NCI-H2029 treated with DMSO at 0.1 percent for 48 hours (cell line): ENCODE measurements around the gene ZNF320.
A peak's percentile ranks its signal among the peaks of the same experiment; 100 is the strongest.
"Not testable (repeated sequence)": the region's sequence is repeated elsewhere in the genome, so short reads cannot be mapped to it uniquely, and the experiment has no call there.

Experiments used
- DNase-seq: peaks from one replicate; lab custom pipeline; 2025; lab: John Stamatoyannopoulos, UW

Gene ZNF320

GRCh38 chr19:52897138-52897935 is at the start of gene ZNF320:
Gene ZNF320, minus strand, starts transcription at chr19:52897635. Its CDS starts 7,380 bp downstream, at chr19:52890255.
- peak; percentile 80 for DNase-seq

- peak; percentile 30 for DNase-seq
These were observed 49.2 kb upstream of the ZNF320 start for GRCh38 chr19:52946322-52947310.

- peak; percentile 30 for DNase-seq
These were observed 48.4 kb upstream of the ZNF320 start for GRCh38 chr19:52945652-52946321.

- DNase-seq, result peak; percentile 9
These were observed 47.5 kb upstream of the ZNF320 start for GRCh38 chr19:52944703-52945493.

- DNase-seq, result no peak
These were observed 46.6 kb upstream of the ZNF320 start for GRCh38 chr19:52943884-52944643.

GRCh38 chr19:52943134-52943883 is 45.9 kb upstream of the ZNF320 start:
- DNase-seq, result no peak

- DNase-seq, result peak; percentile 11
These were observed 45.1 kb upstream of the ZNF320 start for GRCh38 chr19:52942386-52943133.

GRCh38 chr19:52941941-52942385 is 44.5 kb upstream of the ZNF320 start:
- peak; percentile 2 for DNase-seq

GRCh38 chr19:52941523-52941922 is 44.1 kb upstream of the ZNF320 start:
- not testable (repeated sequence) for DNase-seq

- not testable (repeated sequence) for DNase-seq
These were observed 43.5 kb upstream of the ZNF320 start for GRCh38 chr19:52940905-52941304.

GRCh38 chr19:52938761-52939160 is 41.3 kb upstream of the ZNF320 start:
- no peak for DNase-seq

GRCh38 chr19:52936954-52937325 is 39.5 kb upstream of the ZNF320 start:
- no peak for DNase-seq

- no peak for DNase-seq
These were observed 38.9 kb upstream of the ZNF320 start for GRCh38 chr19:52936151-52936953.

GRCh38 chr19:52935434-52935833 is 38.0 kb upstream of the ZNF320 start:
- DNase-seq, result no peak

GRCh38 chr19:52924641-52925040 is 27.2 kb upstream of the ZNF320 start:
- DNase-seq, result not testable (repeated sequence)

GRCh38 chr19:52923778-52924593 is 26.6 kb upstream of the ZNF320 start:
- no peak for DNase-seq
